Measurements from ENCODE around the gene BBS1.
"Not testable (repeated sequence)": the region's sequence is repeated elsewhere in the genome, so short reads cannot be mapped to it uniquely, and the experiment has no call there.

DNA sequence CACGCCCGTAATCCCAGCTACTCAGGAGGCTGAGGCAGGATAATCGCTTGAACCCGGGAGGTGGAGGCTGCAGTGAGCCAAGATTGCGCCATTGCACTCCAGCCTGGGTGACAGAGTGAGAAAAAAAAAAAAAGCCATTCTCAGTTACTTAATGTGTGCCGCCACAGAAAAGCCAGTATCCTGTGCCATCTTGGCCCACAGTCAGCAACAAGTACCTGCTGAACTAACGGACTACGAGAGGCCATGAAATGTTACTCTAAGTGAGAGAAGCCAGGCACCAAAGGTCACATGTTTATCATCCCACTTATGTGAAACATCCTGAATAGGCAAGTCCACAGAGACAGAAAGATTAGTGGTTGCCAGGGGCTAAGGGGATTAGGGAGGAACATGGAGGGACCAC is 30.2 kb downstream of the BBS1 start:
- not testable (repeated sequence) for TF ChIP-seq ZNF140, YY1, ZNF350, ZNF133, GLI4 (tag by site-specific recombination; IDR thresholded peaks at IDR 0.05)
- TF ChIP-seq, protein P1, sequence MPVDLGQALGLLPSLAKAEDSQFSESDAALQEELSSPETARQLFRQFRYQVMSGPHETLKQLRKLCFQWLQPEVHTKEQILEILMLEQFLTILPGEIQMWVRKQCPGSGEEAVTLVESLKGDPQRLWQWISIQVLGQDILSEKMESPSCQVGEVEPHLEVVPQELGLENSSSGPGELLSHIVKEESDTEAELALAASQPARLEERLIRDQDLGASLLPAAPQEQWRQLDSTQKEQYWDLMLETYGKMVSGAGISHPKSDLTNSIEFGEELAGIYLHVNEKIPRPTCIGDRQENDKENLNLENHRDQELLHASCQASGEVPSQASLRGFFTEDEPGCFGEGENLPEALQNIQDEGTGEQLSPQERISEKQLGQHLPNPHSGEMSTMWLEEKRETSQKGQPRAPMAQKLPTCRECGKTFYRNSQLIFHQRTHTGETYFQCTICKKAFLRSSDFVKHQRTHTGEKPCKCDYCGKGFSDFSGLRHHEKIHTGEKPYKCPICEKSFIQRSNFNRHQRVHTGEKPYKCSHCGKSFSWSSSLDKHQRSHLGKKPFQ (tag by site-specific recombination; IDR thresholded peaks at IDR 0.05): not testable (repeated sequence)
- TF ChIP-seq, protein P2, sequence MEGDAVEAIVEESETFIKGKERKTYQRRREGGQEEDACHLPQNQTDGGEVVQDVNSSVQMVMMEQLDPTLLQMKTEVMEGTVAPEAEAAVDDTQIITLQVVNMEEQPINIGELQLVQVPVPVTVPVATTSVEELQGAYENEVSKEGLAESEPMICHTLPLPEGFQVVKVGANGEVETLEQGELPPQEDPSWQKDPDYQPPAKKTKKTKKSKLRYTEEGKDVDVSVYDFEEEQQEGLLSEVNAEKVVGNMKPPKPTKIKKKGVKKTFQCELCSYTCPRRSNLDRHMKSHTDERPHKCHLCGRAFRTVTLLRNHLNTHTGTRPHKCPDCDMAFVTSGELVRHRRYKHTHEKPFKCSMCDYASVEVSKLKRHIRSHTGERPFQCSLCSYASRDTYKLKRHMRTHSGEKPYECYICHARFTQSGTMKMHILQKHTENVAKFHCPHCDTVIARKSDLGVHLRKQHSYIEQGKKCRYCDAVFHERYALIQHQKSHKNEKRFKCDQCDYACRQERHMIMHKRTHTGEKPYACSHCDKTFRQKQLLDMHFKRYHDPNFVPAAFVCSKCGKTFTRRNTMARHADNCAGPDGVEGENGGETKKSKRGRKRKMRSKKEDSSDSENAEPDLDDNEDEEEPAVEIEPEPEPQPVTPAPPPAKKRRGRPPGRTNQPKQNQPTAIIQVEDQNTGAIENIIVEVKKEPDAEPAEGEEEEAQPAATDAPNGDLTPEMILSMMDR (tag by site-specific recombination; IDR thresholded peaks at IDR 0.05): not testable (repeated sequence)
- TF ChIP-seq, protein P3, sequence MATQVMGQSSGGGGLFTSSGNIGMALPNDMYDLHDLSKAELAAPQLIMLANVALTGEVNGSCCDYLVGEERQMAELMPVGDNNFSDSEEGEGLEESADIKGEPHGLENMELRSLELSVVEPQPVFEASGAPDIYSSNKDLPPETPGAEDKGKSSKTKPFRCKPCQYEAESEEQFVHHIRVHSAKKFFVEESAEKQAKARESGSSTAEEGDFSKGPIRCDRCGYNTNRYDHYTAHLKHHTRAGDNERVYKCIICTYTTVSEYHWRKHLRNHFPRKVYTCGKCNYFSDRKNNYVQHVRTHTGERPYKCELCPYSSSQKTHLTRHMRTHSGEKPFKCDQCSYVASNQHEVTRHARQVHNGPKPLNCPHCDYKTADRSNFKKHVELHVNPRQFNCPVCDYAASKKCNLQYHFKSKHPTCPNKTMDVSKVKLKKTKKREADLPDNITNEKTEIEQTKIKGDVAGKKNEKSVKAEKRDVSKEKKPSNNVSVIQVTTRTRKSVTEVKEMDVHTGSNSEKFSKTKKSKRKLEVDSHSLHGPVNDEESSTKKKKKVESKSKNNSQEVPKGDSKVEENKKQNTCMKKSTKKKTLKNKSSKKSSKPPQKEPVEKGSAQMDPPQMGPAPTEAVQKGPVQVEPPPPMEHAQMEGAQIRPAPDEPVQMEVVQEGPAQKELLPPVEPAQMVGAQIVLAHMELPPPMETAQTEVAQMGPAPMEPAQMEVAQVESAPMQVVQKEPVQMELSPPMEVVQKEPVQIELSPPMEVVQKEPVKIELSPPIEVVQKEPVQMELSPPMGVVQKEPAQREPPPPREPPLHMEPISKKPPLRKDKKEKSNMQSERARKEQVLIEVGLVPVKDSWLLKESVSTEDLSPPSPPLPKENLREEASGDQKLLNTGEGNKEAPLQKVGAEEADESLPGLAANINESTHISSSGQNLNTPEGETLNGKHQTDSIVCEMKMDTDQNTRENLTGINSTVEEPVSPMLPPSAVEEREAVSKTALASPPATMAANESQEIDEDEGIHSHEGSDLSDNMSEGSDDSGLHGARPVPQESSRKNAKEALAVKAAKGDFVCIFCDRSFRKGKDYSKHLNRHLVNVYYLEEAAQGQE (tag by site-specific recombination; IDR thresholded peaks at IDR 0.05): not testable (repeated sequence)

Data from HEK293 (cell line).